Activated CD4-positive, alpha-beta T cell treated with anti-CD3 and anti-CD28 coated beads, Interleukin-2, amount 50 U/mL, for 48 hours (primary cell): ENCODE results near the gene SPEN.
A peak's percentile ranks its signal among the peaks of the same experiment; 100 is the strongest.
"Not testable (repeated sequence)": the region's sequence is repeated elsewhere in the genome, so short reads cannot be mapped to it uniquely, and the experiment has no call there.

Experiments used
- DNase-seq, 2 experiments: peaks; one replicate each; pipeline ENCODE4 v3.0.0-alpha.2; 2020

Gene SPEN

DNA sequence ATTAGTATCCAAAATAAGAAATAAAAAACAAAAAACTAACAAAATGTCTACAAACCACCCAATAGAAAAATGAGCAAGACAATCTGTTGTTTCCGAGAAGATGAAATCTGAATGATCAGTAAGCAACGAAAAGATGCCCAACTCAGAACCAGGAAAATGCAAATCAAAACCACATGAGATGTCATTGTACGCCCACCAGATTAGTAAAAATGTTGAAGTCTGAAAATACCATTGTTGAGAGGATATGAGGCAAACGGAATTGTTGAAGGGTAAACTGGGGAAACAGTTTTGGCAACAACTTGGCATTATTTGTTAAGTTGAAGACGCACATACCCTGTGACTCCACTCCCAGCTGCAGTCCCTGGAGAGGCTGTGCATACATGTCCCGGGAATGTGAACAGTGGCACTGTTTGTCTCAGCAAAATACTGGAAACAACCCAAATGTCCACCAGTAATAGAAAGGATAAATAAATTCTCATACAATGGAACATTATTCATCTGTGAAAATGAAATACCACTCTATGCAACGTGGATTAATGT, 117.8 kb downstream of the SPEN start:
- DNase-seq, result peak in 1 of 2 experiments; percentile 36

DNA sequence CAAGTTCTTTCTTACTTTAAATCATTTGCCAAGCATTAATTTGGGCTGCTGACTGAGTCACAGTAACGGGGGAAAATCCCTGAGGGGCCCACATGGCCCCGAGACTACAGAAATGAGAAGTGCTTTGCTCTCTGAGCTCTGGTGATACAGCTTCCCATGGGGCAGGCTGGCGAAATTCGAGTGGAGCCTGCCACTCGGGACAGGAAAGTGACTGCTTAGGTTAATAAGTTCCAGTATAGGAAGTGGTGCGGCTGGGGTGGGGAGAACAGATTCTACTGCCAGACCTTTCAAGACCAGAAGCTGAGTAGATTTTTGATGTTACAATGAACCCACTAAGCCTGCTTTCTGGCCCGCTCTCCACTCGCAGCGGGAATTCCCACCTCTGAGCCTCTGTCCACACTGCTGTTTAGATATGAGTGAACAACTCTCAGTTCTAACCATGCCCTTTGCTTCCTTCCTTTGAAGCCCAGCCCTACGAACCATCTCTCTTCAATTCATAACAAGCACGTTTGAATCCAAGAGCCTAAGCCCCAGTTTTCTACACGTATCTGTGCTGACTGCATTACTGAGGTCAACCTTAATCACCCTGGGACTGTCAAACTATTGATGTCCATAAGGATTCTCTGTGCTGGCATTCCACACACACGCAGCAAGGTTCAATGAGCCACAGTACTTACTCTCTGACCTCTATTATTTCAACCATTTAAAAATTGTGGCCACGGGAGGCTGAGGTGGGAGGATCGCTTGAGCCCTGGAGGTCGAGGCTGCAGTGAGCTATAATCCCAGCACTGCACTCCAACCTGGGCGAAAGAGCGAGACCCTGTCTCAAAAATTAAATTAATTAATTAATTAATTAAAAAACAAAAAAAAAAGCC, 118.8 kb downstream of the SPEN start:
- DNase-seq, result peak; percentile 81 to 87

DNA sequence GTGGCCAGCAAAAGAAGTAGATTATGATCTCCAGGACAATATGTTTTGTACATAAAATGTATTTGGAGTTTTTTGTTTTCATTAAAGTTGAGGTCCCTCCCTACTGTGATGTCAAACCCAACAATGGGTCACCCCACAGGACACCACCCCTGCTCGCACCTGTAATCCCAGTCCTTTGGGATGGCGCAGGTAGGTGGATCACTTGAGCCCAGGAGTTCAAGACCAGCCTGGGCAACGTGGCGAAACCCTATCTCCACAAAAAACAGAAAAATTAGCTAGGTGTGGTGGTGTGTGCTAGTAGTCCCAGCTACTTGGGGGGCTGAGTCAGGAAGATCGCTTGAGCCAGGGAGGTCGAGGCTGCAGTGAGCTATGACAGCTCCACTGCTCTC, 119.4 kb downstream of the SPEN start:
- DNase-seq, result no peak

DNA sequence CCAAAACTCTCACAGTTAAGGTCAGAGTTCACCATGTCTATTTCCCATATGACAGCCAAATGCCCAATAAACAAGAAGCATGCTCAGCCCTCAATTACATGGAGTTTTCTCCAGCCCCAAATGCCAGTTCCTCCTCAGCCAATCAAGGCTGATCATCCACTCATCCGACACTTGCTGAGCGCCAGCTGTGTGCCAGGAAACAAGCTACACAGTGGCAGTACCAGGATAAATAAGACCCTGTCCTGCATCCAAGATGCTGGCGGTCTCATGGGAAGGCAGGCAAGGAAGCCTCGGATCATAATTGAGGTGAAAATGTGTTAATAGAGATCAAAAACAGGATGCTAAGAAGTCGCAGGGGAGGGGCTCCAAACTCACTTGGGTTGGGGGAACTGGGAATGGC, 120.7 kb downstream of the SPEN start:
- no peak for DNase-seq

DNA sequence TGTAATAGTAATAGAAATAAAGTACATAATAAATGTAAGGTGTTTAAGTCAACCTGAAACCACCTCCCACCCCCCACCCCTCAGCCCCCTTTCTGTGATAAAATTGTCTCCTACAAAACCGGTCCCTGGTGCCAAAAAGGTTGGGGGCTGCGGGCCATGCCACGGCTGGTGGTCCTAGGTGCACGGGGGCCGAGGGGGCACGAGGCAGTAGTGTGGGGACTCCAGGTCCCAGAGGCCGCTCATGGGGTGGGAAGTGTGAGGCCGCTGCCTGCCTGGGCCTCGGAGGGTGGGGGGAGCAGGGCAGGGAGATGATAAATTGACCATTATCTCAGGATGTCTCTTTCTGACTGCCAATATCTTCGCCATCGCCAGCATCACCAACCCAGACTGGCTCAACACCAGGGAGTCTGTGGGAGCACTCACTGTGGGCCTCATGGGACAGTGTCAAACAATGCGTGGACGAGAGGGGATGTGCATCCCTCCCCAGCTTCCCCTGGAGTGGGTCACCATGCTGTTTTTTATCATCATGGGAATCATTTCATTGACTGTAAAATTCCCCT, 121.9 kb downstream of the SPEN start:
- no peak for DNase-seq

DNA sequence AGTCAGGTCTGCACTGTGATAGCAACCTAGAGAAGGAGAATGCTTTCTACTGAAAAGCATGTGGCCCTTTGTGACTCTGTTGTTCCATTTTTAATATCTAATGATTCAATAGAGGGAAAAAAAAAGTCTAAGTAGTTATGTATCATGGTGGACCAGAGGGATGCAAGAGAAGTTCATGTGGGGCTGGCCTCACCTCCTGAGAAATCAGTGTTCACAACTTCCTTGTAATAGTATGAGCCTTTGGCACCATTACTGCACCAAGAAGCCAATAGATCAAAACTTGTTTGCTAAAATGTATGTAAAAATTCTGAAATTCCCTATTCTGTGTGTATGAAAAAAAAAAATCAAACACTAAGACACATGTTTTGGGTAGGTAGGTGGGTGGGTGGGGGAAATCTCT, 123.4 kb downstream of the SPEN start:
- no peak for DNase-seq

DNA sequence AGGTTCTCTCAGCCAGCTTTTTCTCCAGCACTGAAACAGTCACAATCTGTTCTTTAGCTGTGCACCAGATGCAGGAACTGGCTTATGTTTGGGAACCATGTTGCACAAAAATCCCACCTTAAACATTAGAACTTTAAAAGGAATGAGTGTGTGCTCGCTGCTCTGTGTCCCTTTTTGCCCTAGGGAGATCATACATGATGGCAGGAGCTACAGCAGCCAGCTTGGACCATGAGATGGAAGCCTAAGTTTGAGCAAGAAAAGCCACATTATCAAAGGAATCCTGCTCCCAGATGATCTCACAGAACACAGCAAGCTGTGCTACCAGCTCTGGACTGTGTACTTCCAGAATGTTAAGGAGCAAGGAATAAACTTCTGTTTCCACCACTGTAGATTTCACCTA, 124.9 kb downstream of the SPEN start:
- no peak for DNase-seq

DNA sequence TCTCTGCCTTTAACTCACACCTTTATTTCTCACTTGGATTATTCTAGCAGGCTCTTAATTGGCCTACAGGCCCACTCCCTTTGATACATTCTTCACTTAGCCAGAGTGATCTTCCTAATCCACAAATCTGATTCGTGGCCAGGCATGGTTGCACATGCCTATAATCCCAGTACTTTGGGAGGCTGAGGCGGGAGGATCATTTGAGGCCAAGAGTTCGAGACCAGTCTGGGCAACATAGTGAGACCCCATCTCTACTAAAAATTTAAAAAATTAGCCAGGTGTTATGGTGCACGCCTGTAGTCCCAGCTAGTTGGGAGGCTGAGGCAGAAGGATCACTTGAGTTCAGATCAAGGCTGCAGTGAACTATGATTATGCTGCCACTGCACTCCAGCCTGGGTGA, 126.3 kb downstream of the SPEN start:
- no peak for DNase-seq

DNA sequence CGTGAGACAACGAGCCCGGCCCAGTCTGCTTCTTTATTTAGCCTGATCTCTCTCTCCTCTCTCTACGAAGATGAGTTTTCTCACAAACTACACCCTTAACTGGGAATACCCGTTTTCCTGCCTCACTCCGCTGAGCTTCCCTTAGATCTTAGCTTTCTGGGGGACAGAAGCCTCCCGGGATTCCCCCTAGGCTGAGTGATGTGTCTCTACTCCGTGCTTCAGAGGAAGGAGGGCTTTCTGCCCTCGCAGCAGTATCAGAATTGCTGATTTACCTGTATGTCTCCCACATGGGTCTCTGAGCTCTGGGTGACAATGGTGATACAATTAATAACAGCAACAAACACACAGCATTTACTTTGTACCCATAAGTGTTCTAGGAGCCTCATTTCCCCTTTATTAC, 127.3 kb downstream of the SPEN start:
- DNase-seq, result peak; percentile 51 to 52

DNA sequence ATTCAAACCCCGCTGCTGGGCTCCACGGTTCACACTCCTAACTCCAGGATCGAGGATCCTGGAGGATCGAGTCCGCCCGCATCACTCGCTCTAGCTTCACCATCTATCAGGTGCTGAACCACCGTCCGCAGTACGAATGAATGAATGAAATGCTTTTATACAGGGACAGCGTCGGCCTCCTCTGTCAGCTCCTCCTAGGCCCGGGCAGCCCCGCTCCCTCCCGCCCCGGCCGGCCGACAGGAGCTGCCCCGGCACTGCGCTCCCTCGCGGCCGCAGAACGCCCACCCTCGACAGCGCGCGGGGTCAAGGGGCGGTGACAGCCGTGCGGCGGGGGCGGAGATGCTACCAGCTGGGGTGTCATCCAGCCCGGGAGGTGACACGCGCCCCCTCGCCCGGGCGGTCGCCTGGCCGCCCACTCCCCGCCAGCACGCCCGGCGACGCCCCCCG, 127.9 kb downstream of the SPEN start:
- peak; percentile 79 to 83 for DNase-seq

DNA sequence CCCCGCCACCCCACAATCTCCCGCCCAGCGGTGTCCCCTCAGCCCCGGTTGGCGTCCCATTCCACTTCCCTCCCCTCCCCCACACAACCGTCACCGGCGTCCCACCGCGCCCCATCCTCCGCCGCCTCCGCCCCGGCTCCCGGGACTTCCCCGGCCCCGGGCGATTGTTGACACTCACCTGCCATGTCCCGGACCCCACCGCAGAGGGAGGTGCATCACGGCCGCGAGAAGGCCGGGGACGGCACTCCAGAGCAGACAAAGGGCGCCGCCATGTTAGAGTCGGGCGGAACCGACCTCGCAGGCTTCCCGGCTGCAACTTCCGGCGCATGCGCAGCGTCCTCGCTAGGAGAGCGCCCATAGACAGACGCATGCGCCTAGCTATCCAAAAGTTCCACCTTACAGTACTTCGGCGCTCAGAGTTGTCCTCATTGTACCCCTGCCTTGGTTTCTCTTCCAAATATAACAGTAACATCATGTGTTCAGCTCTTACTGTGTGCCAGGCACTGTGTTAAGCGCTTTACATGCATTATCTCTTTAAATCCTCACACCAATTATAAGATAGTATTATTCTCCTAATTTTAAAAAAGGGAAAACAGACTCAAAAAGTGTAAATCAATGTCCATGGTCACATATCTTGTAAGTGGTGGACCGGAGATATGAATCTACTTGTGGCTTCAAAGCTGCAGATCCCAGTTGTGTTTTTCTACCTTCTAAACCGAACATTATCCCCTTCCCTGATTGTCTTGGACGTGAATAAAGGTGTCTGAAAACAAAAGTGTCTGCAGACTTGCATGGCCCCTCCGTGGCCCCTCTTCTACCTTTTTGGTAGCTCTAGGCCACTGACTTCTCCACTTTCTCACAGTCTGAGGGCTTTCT, 128.5 kb downstream of the SPEN start, which contains the start of gene ZBTB17:
Gene ZBTB17, minus strand, starts transcription at position 297 of the 876 bp plus-strand sequence. CDS start 27,606 bp downstream, outside the sequence.
- peak; percentile 96 for DNase-seq

DNA sequence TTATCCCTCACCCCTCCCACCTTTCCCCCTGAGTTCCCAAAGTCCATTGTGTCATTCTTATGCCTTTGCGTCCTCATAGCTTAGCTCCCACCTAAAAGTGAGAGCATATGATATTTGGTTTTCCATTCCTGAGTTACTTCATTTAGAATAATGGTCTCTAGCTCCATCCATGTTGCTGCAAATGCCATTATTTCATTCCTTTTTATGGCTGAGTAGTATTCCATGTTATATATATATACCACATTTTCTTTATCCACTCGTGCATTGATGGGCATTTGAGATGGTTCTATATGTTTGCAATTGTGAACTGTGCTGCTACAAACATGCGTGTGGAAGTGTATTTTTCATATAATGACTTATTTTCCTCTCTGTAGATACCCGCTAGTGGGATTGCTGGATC, 130.4 kb downstream of the SPEN start:
- DNase-seq, result not testable (repeated sequence)

DNA sequence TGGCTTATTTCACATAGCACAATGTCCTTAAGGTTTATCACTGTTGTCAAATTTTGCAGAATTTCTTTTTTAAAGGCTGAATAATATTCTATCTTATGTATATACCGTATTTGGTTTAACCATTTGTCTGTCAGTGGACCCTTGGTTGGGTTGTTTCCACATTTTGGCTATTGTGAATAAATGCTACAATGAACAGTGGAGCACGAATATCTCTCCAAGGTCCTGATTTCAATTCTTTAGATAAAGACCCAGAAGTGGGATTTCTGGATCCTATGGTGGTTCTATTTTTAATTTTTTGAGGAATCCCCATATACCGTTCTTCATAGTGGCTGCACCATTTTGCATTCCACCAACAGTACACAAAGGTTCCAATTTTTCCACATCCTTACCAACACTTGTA, 134.2 kb downstream of the SPEN start:
- DNase-seq, result no peak

DNA sequence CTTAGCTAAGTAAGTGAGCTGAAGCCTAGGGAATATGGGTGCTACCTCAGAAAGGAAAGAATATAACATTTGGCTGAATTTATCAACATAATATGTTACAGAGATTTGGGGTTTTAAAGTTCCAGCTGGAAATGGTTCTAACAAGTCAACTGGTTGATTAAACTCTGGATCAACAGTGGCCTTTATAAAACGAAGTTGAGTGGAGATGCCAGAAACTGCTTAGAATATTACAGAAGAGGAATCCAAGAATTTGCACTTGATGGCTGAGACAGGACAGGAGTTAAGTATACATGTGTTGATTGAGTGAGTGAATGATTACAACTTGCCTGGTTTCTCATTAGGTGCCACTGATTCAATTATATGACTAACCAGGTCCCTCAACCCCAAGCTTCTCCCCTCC, 135.8 kb downstream of the SPEN start:
- DNase-seq, result no peak

DNA sequence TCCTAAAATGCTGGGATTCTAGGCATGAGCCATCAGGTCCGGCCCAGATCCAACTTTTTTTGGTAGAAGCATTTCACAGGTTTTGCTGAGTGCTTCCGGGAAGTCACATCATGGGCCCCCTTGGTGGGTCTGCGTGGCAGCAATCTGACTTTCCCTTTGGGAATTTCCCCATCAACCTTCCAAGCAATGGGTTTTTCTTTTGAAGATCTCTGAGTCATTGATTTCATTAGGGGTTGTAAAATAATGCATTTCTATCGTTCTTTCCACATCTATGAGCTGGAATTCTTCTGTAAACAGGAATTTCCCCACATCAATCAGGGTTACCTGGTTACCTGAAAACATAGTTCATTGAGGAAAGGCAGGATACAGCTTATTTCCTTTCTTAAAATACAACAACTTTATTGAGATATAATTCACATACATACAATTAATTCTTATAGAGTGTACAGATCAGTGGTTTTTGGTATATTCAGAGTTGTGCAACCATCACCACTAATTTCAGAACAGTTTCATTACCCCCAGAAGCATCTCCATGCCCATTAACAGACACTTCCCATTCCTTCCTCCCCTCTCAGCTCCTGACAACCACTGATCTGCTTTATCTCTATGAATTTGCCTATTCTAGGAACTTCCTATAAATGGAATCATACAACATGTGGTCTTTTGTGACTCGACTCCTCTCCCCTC, 138.2 kb downstream of the SPEN start:
- peak in 1 of 2 experiments; percentile 23 for DNase-seq

DNA sequence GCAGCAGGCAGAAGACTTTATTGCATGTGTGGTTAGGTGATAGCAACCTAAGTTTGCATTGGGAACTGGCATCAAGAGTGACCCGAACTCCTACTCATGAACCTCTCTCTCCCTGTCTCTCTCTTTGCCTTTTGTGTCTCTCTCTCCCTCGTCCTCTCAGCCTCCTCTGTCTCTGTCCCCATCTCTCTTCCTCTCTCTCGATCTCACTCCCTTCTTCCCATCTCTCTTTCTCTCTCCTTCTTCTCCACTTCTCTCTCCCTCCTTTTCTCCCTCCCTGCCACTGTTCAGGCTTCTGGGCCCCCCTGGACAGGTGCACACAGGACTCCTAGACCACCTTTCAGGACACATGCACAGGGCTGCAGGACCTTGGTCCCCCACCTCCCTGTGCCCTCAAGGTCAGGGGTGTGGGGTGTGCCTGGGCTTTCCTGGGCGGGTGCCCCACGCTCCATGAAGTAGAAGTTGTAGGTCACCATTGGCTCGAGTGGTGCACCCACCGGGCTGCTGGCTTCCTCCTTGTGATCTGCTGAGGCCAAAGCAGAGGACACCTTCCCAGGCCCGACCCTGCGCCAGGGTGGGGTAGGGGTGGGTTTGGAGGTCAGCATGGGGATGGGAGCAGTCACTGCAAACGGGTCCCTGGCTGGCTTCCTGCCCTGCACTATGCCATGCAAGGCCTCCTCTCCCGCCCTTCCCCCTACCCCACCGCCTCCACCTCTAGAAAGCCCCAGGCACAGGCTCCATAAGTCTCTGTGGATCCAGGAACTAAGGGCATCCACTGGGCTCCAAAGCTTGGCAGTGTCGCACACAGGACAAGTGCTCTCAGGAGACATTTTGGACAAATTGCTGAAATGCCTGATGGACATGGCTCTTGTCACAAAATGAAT, 141.6 kb downstream of the SPEN start:
- no peak for DNase-seq

DNA sequence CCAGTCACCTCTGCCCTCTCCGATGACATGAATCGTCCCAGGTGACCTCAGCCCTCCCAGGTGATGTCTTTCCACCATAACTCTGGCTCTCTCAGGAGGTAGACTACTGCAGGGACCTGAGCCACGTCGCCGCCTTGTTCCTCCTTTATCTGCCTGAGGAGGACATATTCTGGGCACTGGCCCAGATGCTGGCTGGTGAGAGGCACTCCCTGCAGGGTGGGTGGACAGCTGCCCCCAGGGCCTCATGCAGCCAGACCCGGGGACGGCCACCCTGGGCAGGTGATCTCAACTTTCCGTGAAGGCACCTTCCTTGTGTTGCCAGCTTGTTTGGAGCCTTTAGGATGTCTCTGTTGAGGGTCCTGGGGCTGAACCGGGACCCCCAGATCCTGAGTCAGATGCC, 142.3 kb downstream of the SPEN start:
- DNase-seq, result no peak
